COLO668 (cell line): ENCODE measurements around the gene CHST11.
"Not testable (repeated sequence)": the region's sequence is repeated elsewhere in the genome, so short reads cannot be mapped to it uniquely, and the experiment has no call there.

Experiments used
- DNase-seq: peaks from one replicate; lab custom pipeline; 2025; ENCODE audit not compliant: unreplicated experiment; lab: John Stamatoyannopoulos, UW

The CHST11 gene

GRCh38 chr12:104729610-104730446, 273.1 kb downstream of the CHST11 start:
- DNase-seq: no peak

GRCh38 chr12:104730763-104731162, 274.0 kb downstream of the CHST11 start:
- DNase-seq: no peak

DNA sequence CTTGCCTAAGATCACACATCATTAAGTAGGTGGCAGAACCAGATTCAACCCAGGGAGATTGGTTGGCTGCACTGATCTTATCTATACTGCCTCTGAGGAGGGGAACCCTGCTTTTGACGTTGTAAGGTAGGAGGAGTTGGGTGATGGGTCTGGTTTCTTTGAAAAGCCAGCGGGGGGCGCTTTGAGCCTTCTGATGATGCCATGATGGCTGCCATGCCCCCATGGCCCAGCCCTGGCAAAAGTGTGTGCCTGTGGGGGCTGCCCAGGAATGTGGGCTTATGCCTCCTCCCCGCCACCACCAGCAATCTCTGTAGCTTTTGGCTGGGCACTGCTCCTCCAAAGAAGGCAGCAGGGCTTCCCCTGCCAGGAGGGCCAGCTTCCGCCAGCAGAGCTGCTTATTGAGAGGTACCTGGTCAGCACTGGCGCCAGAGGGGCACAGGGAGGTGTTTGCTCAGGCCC, 277.0 kb downstream of the CHST11 start:
- DNase-seq: peak; percentile 19

DNA sequence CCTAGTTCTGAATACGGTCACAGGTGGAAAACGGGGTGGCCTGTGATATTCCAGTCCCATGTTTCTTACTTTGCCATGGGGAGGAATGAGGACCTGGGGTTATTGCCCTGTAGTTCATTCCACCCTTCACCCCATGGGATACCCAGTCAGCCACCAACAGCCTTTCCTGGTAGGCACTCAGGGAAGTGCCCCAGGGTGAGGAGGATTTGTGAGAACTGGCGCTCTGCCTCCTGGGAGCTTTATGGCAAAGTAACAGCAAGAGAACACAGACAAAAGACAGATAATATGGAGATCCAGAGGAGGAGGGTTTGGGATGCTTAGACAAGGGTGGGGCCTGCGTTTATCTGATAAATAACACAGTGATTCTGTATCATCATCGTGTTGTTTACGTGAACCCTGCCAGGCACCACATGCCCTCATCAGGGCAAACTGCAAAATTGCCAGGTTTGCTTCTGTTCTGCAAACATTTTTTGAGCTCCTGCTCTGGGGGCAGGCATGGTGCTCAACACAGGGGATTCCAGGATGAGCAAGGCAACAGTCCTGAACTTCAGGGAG, 277.9 kb downstream of the CHST11 start:
- DNase-seq: no peak

GRCh38 chr12:104735801-104736200, 279.1 kb downstream of the CHST11 start:
- no peak for DNase-seq

GRCh38 chr12:104736307-104736706, 279.6 kb downstream of the CHST11 start:
- no peak for DNase-seq

DNA sequence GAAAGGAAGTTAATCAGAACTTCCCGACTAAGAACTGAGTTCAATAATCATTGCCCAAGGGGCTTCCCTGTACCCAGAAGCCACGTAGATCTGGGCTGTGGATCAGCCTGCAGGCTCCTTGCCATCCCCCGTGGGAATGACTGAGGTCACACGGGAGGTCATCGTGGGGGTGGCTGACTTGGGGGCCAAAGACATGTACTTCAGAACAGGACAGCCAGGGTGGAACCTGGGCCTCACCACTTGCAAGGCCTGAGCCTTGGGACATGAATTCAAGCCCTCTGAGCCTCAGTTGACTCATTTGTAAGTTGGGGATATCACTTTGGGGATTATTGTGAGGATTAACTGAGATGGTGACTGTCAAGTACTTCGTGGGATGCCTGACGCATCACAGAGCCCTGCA, 280.4 kb downstream of the CHST11 start:
- DNase-seq: no peak

GRCh38 chr12:104737791-104738301, 281.1 kb downstream of the CHST11 start:
- DNase-seq: peak; percentile 48

DNA sequence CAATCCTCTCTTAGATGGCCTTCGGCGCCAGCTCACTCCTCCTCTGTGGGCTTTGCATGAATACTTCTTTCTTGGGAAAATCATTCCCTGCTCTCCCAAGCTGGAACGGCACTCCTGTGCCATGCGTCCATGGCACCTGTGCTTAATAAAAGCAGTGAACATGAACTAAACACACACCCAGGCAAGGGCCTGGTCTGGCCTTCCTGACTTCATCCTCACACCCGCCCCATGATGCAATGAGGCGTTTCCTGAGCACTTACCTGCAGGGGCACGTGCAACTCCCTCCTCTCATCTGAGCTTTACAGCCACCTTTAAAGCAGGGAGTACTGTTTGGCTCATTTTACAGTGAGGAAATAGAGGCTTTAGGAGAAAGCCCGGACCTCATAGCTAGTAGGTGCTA, 281.6 kb downstream of the CHST11 start:
- DNase-seq: peak; percentile 45

DNA sequence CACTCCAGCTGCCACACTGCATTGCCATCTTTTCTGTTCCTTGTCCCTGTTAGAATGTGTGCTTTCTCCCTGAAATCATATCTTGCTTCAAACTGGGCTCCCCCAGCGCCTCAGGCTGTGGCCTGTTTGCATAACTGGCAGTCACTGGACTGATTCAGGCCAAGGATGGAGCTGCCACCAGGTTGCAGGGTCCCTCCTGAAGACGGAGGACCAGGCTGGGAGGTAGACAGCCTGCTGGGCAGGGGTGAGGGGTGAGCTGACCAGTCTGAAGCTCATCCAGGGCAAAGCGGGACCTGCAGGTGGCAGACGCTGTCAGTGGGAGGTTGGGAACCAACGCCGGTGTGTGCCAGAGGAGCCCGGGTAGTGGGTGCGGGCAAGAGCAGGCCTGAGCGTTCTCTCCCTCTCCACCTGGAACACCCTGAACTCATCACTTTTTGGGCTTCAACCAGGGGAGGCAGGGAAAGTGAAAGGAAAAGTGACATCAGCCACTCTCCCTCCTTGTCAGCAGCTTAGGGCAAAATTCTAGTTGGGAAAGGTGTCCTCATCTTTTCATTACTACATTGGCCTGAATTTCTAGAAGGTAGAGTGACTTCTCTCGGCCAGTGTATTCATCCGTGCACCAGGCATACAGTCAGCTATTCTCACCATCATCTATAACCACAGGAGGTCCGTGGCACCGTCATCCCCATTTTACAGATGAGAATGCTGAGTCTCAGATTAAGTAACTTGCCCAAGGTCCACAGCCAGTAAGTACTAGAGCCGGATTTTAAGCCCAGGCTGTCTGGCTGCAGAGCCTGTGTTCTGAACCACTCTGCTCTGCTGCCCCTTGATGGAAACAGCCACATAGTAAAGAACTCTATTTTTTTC, 282.3 kb downstream of the CHST11 start:
- no peak for DNase-seq

- no peak for DNase-seq
These were observed 283.9 kb downstream of the CHST11 start for GRCh38 chr12:104740668-104741067.

- DNase-seq: no peak
These were observed 284.3 kb downstream of the CHST11 start for GRCh38 chr12:104741077-104741476.

GRCh38 chr12:104741497-104742367, 285.0 kb downstream of the CHST11 start:
- no peak for DNase-seq

GRCh38 chr12:104742551-104743201, 285.9 kb downstream of the CHST11 start:
- peak; percentile 59 for DNase-seq

DNA sequence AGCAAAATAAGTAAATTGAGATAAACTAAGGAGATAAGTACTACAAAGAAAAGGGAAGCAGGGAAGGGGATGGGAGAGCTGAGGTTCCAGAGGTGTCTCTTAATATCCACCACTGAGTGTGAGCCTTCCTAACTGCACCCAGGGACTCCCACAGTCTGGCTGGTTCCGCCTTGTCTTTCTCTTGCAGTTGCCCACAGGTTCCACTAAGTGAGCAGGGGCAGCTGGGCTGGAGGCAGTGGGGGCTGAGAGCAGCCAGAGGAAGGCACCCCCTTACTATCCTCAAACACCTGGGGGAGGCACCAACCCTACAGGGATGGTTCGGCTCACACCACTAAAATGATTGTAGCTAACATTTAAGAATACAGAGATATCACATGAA, 286.4 kb downstream of the CHST11 start:
- DNase-seq: no peak

DNA sequence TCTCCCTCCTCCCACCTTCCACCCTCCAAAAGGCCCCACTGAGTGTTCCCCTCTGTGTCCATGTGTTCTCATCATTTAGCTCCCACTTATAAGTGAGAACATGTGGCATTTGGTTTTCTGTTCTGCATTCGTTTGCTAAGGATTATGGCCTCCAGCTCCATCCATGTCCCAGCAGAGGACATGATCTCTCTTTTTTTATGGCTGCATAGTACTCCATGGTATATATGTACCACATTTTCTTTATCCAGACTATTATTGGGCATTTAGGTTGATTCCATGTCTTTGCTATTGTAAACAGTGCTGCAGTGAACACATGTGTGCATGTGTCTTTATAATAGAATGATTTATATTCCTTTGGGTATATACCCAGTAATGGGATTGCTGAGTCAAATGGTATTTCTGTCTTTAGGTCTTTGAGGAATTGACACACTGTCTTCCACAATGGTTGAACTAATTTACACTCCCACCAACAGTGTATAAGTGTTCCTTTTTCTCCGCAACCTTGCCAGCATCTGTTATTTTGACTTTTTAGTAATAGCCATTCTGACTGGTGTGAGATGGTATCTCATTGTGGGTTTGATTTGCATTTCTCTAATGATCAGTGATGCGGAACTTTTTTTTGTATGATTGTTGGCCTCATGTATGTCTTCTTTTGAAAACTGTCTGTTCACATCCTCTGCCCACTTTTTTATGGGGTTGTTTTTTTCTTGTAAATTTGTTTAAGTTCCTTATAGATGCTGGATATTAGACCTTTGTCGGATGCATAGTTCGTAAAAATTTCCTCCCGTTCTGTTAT, 287.2 kb downstream of the CHST11 start:
- not testable (repeated sequence) for DNase-seq

- DNase-seq: no peak
These were observed 289.8 kb downstream of the CHST11 start for GRCh38 chr12:104746467-104747088.

DNA sequence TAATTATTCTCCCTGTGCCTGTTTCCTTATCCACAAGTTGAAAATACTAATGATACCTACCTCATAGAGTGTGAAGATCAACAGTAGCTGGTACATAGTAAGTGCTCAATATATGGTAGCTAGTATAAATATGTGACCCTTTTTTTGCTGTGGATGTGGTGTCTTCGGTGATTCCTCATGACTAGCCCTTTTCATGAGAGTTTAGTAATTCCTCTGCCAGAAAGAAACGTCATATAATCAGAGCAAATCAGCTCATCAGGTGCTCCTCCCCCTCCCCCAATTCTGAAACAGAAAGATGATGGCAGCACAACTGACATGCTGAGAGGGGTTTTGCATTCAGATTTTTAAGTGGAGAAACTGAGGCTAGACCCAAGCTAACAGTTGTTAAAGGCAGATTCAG, 290.6 kb downstream of the CHST11 start:
- DNase-seq: no peak

GRCh38 chr12:104747955-104748354, 291.2 kb downstream of the CHST11 start:
- DNase-seq: no peak
